SK-N-SH (cell line): ENCODE results near the gene CREB3L4. TPM values are rescaled to one million over a fixed set of nuclear protein-coding genes. Genes with fewer than 3 reads are reported as not detected.

ENCODE experiments used
- CTCF ChIA-PET: fragments of 300-600, 350-600 bp; formaldehyde crosslinking; extraction: SDS; loops from one replicate; lab custom pipeline; 2021; lab: Yijun Ruan, JAX
- POLR2A ChIA-PET: fragments of 350-600 bp; sonication (Branson Sonifier 250); formaldehyde crosslinking; extraction: SDS; loops from one replicate; lab custom pipeline; 2020; ENCODE audit warnings: antibody characterized with exemption, inconsistent platforms; lab: Yijun Ruan, JAX
- DNase-seq: peaks from one replicate; pipeline ENCODE4 v3.0.0; 2012
- H2AFZ ChIP-seq: fragments of 200-600 bp; sonication (generic); 2 replicates; pipeline ENCODE4 v1.8.1; 2016; ENCODE audit warnings: antibody characterized with exemption, mild to moderate bottlenecking, low read depth
- H3F3A ChIP-seq: fragments of 200-600 bp; sonication (generic); replicated peaks from 2 replicates; pipeline ENCODE3; 2016; ENCODE audit warnings: antibody characterized with exemption, mild to moderate bottlenecking; ENCODE audit not compliant: insufficient read depth
- H3K27ac ChIP-seq, 2 experiments: fragments of 200-500 bp in 1 of 2; fragments of 200-600 bp in 1 of 2; sonication (Bioruptor generic) in 1 of 2; sonication (generic), shearing (Covaris generic) in 1 of 2; 2 replicates each; pipeline versions ENCODE4 v1.5.1 to v1.6.1; 2014 to 2016; ENCODE audit warnings: low read depth in 2 of 2, inconsistent platforms in 1 of 2, low read length in 1 of 2, mild to moderate bottlenecking in 1 of 2, mixed read lengths in 1 of 2
- H3K27me3 ChIP-seq: fragments of 200-600 bp; sonication (generic), shearing (Covaris generic); 2 replicates; pipeline ENCODE4 v1.6.1; 2016; ENCODE audit warnings: mixed run types; ENCODE audit not compliant: insufficient read depth
- H3K36me3 ChIP-seq, 2 experiments: fragments of 200-500 bp in 1 of 2; fragments of 200-600 bp in 1 of 2; sonication (Bioruptor generic) in 1 of 2; sonication (generic) in 1 of 2; replicated peaks in 1 of 2; 2 replicates each; pipeline versions ENCODE3 to v1.5.1; 2014 to 2016; ENCODE audit warnings: low read length in 1 of 2, mild to moderate bottlenecking in 1 of 2; ENCODE audit not compliant: insufficient read depth in 2 of 2, control insufficient read depth in 1 of 2
- H3K4me1 ChIP-seq, 2 experiments: fragments of 200-500 bp in 1 of 2; fragments of 200-600 bp in 1 of 2; sonication (Bioruptor generic) in 1 of 2; sonication (generic), shearing (Covaris generic) in 1 of 2; 2 replicates each; pipeline versions ENCODE4 v1.5.1 to v1.6.1; 2014 to 2016; ENCODE audit warnings: low read depth in 1 of 2, low read length in 1 of 2, mixed run types in 1 of 2; ENCODE audit not compliant: insufficient read depth in 2 of 2, control insufficient read depth in 1 of 2
- H3K4me2 ChIP-seq: fragments of 200-600 bp; sonication (generic), shearing (Covaris generic); 2 replicates; pipeline ENCODE4 v1.6.1; 2017; ENCODE audit warnings: mixed run types
- H3K4me3 ChIP-seq, 2 experiments: fragments of 200-500 bp in 1 of 2; fragments of 200-600 bp in 1 of 2; sonication (Bioruptor generic) in 1 of 2; sonication (generic), shearing (Covaris generic) in 1 of 2; 2 replicates each; pipeline versions ENCODE4 v1.5.1 to v1.8.1; 2014 to 2016; ENCODE audit warnings: low read depth in 2 of 2, inconsistent platforms in 1 of 2, low read length in 1 of 2, mild to moderate bottlenecking in 1 of 2, mixed read lengths in 1 of 2, moderate library complexity in 1 of 2
- H3K79me2 ChIP-seq: fragments of 200-600 bp; sonication (generic); 2 replicates; pipeline ENCODE4 v1.8.1; 2017; ENCODE audit warnings: mild to moderate bottlenecking; ENCODE audit not compliant: insufficient read depth
- H3K9ac ChIP-seq: fragments of 200-600 bp; sonication (generic); 2 replicates; pipeline ENCODE4 v1.6.1; 2017; ENCODE audit warnings: mixed run types
- H3K9me2 ChIP-seq: fragments of 200-600 bp; sonication (generic); 2 replicates; pipeline ENCODE4 v1.6.1; 2017; ENCODE audit warnings: mixed run types
- H3K9me3 ChIP-seq: fragments of 200-600 bp; sonication (generic); 2 replicates; pipeline ENCODE4 v1.6.1; 2017; ENCODE audit warnings: mixed run types, mild to moderate bottlenecking, moderate library complexity
- H4K20me1 ChIP-seq: fragments of 200-600 bp; sonication (generic); 2 replicates; pipeline ENCODE4 v1.6.1; 2017; ENCODE audit warnings: mild to moderate bottlenecking, mixed run types; ENCODE audit not compliant: insufficient read depth
- CHD2 ChIP-seq: fragments of 150-350 bp; IDR thresholded peaks from 2 replicates; pipeline ENCODE4 v1.6.1; 2018; ENCODE audit warnings: low read length; ENCODE audit not compliant: partially characterized antibody
- IRF3 ChIP-seq: fragments of 150-350 bp; IDR thresholded peaks from 2 replicates; pipeline ENCODE4 v1.6.1; 2016; ENCODE audit warnings: mild to moderate bottlenecking, low read depth, low read length
- MXI1 ChIP-seq: IDR thresholded peaks from 2 replicates; pipeline ENCODE4 v1.6.1; 2012; ENCODE audit warnings: mild to moderate bottlenecking, low read depth, low read length, improper control_type of control experiment
- RCOR1 ChIP-seq: fragments of 150-350 bp; IDR thresholded peaks from 2 replicates; pipeline ENCODE4 v1.6.1; 2017; ENCODE audit warnings: antibody characterized with exemption, low read length
- RFX5 ChIP-seq: IDR thresholded peaks from 2 replicates; pipeline ENCODE4 v1.6.1; 2012; ENCODE audit warnings: mild to moderate bottlenecking, improper control_type of control experiment, low read length
- TEAD4 ChIP-seq: IDR thresholded peaks from 2 replicates; pipeline ENCODE4 v1.4.0; 2012; ENCODE audit warnings: mild to moderate bottlenecking, borderline replicate concordance; ENCODE audit not compliant: insufficient read depth
- USF1 ChIP-seq: IDR thresholded peaks from 2 replicates; pipeline ENCODE4 v1.4.0; 2012; ENCODE audit warnings: low read depth, borderline replicate concordance
- WGBS: methylation state at CpG from one replicate; pipeline ENCODE4 v1.1.6; 2017; ENCODE audit warnings: low lambda C conversion rate; 5-methylcytosine and 5-hydroxymethylcytosine counted together
- polyA plus RNA-seq, 3 experiments: library from polyadenylated mRNA; depleted of rRNA; stranded (reverse); fragments of >200 nt; gene quantifications; 2 replicates each; pipeline ENCODE4 v1.2.3, GENCODE V29; 2012

CREB3L4 gene
- polyA plus RNA-seq, 1 of the 3 experiments (the other 2 are of a cell fraction): 12.8 TPM

- TF ChIP-seq RFX5 (no peak), IRF3 (no peak), RCOR1 (no peak)
Observed at GRCh38 chr1:153973071-153973470, 5.4 kb downstream of the CREB3L4 start (continued).

GRCh38 chr1:153973525-153973924 is 5.8 kb downstream of the CREB3L4 start:
- H3K9me3 ChIP-seq: no peaks in the 10 kb centered on the region
- no peaks in the 10 kb centered on the region for H3K9me2 ChIP-seq
- H3K36me3 ChIP-seq: peaks cover 17 to 25% of the 10 kb centered on the region in 2 experiments
- H3K27ac ChIP-seq: no peak overlapping the region
- no peak overlapping the region for H3K9ac ChIP-seq
- peaks cover 7% of the 10 kb centered on the region for H3F3A ChIP-seq
- no peak overlapping the region for H3K4me2 ChIP-seq
- no peaks in the 10 kb centered on the region for H3K27me3 ChIP-seq
- no peak for DNase-seq
- H4K20me1 ChIP-seq: no peaks in the 10 kb centered on the region
- peaks cover 5 to 23% of the 10 kb centered on the region in 2 experiments; a peak in 2 of 4 replicates for H3K4me1 ChIP-seq
- no peak overlapping the region for H2AFZ ChIP-seq
- H3K79me2 ChIP-seq: peaks cover 22% of the 10 kb centered on the region
- 90% methylated on average over 7 of the region's 7 CpGs for WGBS
- H3K4me3 ChIP-seq: no peak overlapping the region
- ChIA-PET POLR2A (interaction anchor here (1.9 to 6.6 kb wide), 2 partner anchors 11 to 18 kb away, joined by 5 to 59 read pairs; partner anchors contain the start of genes RPS27 and SLC39A1), CTCF (interaction anchor here (1.5 to 8.9 kb wide), 2 partner anchors 12 to 43 kb away, joined by 3 to 68 read pairs; partner anchors contain the start of gene RAB13)
- TF ChIP-seq TEAD4: no peak

GRCh38 chr1:153976819-153977249 is 9.1 kb downstream of the CREB3L4 start:
- Histone ChIP-seq H3K36me3 (peaks cover 32 to 36% of the 10 kb centered on the region in 2 experiments), H3K79me2 (peaks cover 26% of the 10 kb centered on the region)

More at GRCh38 chr1:153976819-153977249, 9.1 kb downstream of the CREB3L4 start:
- DNase-seq: peak; percentile 30
- peak; percentile 2; the same call in 1 of the 2 replicates for TF ChIP-seq MXI1
- no peak for TF ChIP-seq RCOR1
- TF ChIP-seq USF1: no peak
- peak; percentile 13 for TF ChIP-seq CHD2
- H3K9ac ChIP-seq: peak overlapping the region; percentile 83
- WGBS: 2% methylated on average over 14 of the region's 16 CpGs
- CTCF ChIA-PET: interaction anchor here (0.7 to 8.9 kb wide), 8 partner anchors 9 to 176 kb away, joined by 3 to 68 read pairs (median 6); partner anchors contain the start of genes CREB3L4, DENND4B and RAB13
- peaks cover 21% of the 10 kb centered on the region for H3F3A ChIP-seq
- no peaks in the 10 kb centered on the region for H4K20me1 ChIP-seq
- peak overlapping the region; percentile 63 to 91; a peak in 3 of 4 replicates for H3K27ac ChIP-seq
- no peaks in the 10 kb centered on the region for H3K27me3 ChIP-seq
- H3K9me3 ChIP-seq: no peaks in the 10 kb centered on the region
- POLR2A ChIA-PET: interaction anchor here (0.7 to 6.6 kb wide), 7 partner anchors 9 to 1120 kb away, joined by 3 to 69 read pairs (median 7); partner anchors contain the start of genes CREB3L4, RAB13, RPS27 and SLC39A1
- H3K9me2 ChIP-seq: no peaks in the 10 kb centered on the region
- H3K4me3 ChIP-seq: peak overlapping the region; percentile 92 to 95
- peak overlapping the region; percentile 82 for H2AFZ ChIP-seq
- H3K4me1 ChIP-seq: peaks cover 5 to 16% of the 10 kb centered on the region in 2 experiments; a peak in 2 of 4 replicates
- H3K4me2 ChIP-seq: peak overlapping the region; percentile 96
